Measurements from ENCODE around the gene DUSP9.

The DUSP9 gene

GRCh38 chrX:153637121-153638040 lies 9.6 kb upstream of the DUSP9 start:
- no peak for DNase-seq

DNA sequence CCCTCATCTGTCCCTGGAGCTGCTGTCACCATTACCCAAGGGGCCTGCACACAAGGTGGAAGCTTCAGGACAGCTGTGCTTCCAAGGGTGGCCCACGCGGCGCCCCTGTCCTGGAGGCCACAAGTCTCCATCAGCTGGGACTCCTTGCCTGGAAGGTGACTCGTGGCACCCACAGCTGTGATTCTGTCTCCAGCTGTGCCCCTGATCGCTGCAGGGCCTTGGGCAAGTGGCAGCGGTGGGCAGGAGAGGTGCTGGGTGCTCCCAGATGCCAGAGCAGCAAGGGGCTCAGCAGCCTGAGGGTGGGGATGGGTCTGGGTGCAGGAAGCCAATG lies 9.0 kb upstream of the DUSP9 start:
- no peak for DNase-seq

- no peak for DNase-seq
Measured at GRCh38 chrX:153638436-153639176, 8.4 kb upstream of the DUSP9 start.

GRCh38 chrX:153639177-153640044 lies 7.6 kb upstream of the DUSP9 start:
- DNase-seq = no peak

DNA sequence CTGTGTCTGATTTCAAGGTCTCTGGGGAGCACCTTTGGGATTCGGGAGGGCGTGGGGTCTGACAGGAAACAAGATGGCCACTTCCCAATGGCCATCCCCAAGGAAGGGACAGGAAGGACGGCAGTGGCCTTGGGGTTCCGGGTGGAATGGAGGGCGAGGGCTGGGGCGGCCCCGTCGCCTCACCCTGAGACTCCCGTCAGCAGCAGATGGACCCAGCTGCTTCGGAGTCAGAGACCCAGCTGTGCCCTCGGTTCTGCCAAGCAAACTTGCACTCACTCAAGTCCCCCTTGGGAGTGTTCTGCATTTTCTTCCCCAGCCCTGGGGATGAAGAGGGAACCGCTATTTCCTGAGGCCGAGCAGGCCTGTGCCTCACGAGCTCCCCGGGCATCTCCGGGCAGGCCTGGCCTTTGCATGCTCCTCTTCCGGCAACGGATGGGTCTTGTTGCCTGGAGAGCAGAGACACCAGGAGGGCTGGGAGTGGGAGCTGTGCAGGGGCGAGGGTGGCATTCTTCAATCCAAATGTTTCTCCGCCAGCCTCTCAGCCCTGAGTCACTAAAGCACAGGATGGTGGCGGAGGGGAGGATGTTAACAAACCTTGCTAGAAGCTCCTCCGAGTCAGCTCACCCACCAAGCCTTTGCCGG lies 6.8 kb upstream of the DUSP9 start:
- DNase-seq = no peak

GRCh38 chrX:153640736-153641575 lies 6.0 kb upstream of the DUSP9 start:
- no peak for DNase-seq

GRCh38 chrX:153641627-153642026 lies 5.4 kb upstream of the DUSP9 start:
- DNase-seq = no peak

DNA sequence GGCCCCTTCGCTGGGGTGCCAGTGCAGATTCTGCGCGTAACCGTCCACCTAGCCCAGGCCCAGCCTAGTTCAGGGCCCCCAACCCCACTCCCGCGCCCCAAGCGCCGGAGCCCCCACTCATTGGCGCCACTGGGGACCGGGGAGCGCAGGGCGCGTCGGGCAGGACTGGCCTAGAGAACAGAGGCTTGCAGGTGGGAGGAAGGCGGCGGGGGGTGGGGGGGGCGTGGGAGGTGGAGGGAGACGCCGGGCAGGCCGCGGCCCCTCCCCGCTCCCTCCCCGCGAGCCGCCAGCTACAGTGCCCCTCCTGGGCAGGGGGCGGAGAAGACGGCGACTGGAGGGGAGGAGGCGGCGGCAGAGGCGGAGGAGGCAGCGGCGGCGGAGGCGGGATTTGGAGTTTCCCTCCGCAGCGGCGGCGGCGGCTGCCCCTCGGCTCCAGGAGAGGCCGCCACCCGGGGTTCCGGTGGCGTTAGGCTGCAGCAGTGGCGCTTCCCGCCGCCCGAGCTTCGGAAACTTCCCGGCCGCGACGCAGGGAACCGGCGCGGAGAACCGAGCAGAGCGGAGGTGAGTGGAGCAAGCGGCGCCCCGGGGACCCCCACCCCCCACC lies 4.8 kb upstream of the DUSP9 start:
- DNase-seq = no peak

GRCh38 chrX:153642655-153643430 lies 4.2 kb upstream of the DUSP9 start:
- DNase-seq = no peak

GRCh38 chrX:153643431-153644351 lies 3.3 kb upstream of the DUSP9 start:
- DNase-seq = no peak

- DNase-seq = no peak
Measured at GRCh38 chrX:153644356-153645125, 2.5 kb upstream of the DUSP9 start.

DNA sequence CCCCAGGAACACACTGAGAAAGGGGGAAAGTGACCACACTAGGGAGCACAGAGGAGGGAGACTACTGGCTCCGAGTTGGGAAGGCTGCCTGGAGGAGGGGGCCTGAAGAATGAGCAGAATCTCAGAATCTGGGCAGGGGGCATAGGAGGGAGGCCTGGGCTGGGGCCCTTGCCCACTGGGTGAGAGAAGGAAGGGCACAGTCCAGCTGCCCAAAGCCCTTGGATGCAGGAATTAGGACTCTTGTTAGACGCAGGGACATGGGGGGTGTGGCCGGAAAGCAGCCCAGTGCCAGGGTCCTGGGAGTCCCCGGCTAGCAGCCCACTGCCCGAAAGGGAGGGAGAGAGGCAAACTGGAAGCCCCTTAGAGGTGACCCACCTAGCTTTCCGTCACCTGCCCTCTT lies 1.9 kb upstream of the DUSP9 start:
- no peak for DNase-seq

- DNase-seq = no peak
Measured at GRCh38 chrX:153645921-153646488, 998 bp upstream of the DUSP9 start.

DNA sequence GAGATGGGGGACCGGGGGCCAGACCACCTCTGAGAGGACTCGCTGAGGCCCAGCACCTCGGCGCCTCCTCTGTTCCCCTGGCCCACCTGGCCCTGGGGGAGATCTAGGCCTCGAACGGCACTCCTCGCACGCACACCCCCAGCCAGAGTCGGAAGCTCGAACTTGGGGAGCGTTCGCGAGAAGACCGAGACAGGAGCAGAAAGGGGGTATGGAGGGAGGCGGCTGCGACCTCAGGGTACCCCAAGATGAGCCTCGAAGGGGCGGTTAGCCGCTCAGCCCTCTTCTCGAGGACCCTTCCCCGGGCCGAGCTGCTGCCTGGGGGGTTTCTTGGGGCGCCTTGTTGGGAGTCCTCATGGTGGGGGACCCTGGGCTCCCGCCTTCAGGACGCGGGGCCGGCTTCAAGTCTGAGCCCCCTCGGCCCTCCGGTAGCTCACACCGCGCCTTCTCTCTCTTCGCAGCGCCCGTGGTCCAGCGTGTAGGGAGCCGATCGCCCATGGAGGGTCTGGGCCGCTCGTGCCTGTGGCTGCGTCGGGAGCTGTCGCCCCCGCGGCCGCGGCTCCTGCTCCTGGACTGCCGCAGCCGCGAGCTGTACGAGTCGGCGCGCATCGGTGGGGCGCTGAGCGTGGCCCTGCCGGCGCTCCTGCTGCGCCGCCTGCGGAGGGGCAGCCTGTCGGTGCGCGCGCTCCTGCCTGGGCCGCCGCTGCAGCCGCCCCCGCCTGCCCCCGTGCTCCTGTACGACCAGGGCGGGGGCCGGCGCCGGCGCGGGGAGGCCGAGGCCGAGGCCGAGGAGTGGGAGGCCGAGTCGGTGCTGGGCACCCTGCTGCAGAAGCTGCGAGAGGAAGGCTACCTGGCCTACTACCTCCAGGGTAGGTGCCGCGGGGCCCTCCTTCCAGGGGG lies 706 bp downstream of the DUSP9 start:
- no peak for DNase-seq

DNA sequence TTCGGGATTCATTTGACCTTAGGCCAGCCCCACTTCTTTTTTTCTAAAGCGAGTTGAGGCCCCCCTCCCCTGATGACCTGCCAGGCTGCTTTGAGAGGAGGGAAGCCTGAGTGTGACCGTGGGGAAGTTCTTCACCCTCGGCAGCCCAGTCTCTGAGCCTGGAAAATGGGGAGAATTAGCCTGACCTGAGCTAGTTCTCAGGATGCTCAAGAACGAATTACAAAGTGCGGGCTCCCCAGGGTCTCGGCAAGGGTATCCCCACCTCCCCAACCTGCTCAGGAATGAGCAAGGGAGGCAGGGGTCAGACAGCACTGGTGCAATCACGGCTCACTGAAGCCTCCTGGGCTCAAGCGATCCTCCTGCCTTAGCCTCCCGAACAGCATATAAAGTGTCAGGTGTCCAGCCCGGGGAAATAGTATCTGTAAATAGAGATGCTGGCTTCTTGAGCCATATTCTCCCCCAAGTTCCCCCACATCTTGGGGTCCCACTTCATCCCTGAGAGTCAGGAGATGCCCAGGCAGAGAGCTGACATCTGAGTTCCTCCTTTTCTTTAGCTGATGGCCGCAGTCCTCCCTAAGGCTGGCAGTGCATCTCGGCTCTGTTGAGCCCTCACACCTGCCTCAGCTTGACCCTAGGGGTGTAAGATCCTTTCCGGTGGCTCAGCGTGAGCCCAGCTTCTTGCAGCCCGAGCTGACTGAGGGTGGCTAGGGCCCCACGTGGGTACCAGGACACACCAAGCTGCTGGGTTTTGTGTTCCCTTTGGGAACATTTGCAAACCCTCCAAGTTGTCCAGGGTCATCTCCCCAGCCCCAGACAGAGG lies 1.6 kb downstream of the DUSP9 start:
- DNase-seq = no peak
